Hepatocyte (in vitro differentiated cells): Measurements from ENCODE around the gene TEX101. TPM values are rescaled to one million over a fixed set of nuclear protein-coding genes. Genes with fewer than 3 reads are reported as not detected.

Source experiments
- DNase-seq: peaks from one replicate; pipeline ENCODE4 v3.0.0-alpha.2; 2016; ENCODE audit warnings: low spot score
- H2AFZ ChIP-seq: fragments of 200-600 bp; sonication (generic); 2 replicates; pipeline ENCODE4 v1.6.0; 2016; ENCODE audit warnings: antibody characterized with exemption, mild to moderate bottlenecking
- H3K27ac ChIP-seq: fragments of 200-600 bp; sonication (generic); 2 replicates; pipeline ENCODE4 v1.5.1; 2016; ENCODE audit warnings: mild to moderate bottlenecking
- H3K27me3 ChIP-seq: fragments of 200-600 bp; sonication (generic); 2 replicates; pipeline ENCODE4 v1.6.1; 2016
- H3K36me3 ChIP-seq: fragments of 200-600 bp; sonication (generic); replicated peaks from 2 replicates; pipeline ENCODE4 v1.5.1; 2016; ENCODE audit warnings: low read depth; ENCODE audit not compliant: insufficient read depth
- H3K4me1 ChIP-seq: fragments of 200-600 bp; sonication (generic); 2 replicates; pipeline ENCODE4 v1.5.1; 2016; ENCODE audit warnings: mild to moderate bottlenecking, moderate library complexity; ENCODE audit not compliant: insufficient read depth
- H3K4me2 ChIP-seq: fragments of 200-600 bp; sonication (generic); 2 replicates; pipeline ENCODE4 v1.6.0; 2016
- H3K4me3 ChIP-seq: fragments of 200-600 bp; sonication (generic); 2 replicates; pipeline ENCODE4 v1.5.1; 2016; ENCODE audit warnings: mild to moderate bottlenecking
- H3K79me2 ChIP-seq: fragments of 200-600 bp; sonication (generic); 2 replicates; pipeline ENCODE4 v1.6.0; 2017; ENCODE audit warnings: mild to moderate bottlenecking
- H3K9me2 ChIP-seq: fragments of 200-600 bp; sonication (generic); replicated peaks from 2 replicates; pipeline ENCODE4 v1.6.0; 2017; ENCODE audit warnings: mild to moderate bottlenecking; ENCODE audit not compliant: insufficient read depth
- H3K9me3 ChIP-seq: fragments of 200-600 bp; sonication (generic); 2 replicates; pipeline ENCODE4 v1.5.1; 2016; ENCODE audit warnings: low read depth, mild to moderate bottlenecking
- H4K20me1 ChIP-seq: fragments of 200-600 bp; sonication (generic); 2 replicates; pipeline ENCODE4 v1.6.0; 2016; ENCODE audit warnings: mild to moderate bottlenecking; ENCODE audit not compliant: insufficient read depth, poor library complexity, severe bottlenecking
- EZH2 ChIP-seq: fragments of 200-600 bp; sonication (generic); IDR thresholded peaks from 2 replicates; pipeline ENCODE4 v1.6.1; 2016; ENCODE audit warnings: antibody characterized with exemption, mild to moderate bottlenecking, borderline replicate concordance
- EZH2phosphoT487 ChIP-seq: fragments of 200-600 bp; sonication (generic); IDR thresholded peaks from one replicate; pipeline ENCODE4 v1.6.1; 2018; ENCODE audit warnings: antibody characterized with exemption, mild to moderate bottlenecking, low read depth, moderate library complexity; ENCODE audit not compliant: unreplicated experiment, severe bottlenecking
- WGBS: methylation state at CpG from one replicate; pipeline ENCODE4 v1.1.6; 2016; ENCODE audit warnings: low lambda C conversion rate; ENCODE audit errors: missing lambda C conversion rate; 5-methylcytosine and 5-hydroxymethylcytosine counted together
- polyA plus RNA-seq: library from polyadenylated mRNA; unstranded; fragments of >200 nt; fragmentation: Nextera tagmentation; extraction: Ambion mirVana; gene quantifications from 2 replicates; pipeline ENCODE4 v1.2.1, GENCODE V29; 2016
- total RNA-seq: library from RNA; depleted of rRNA; stranded (reverse); fragments of >200 nt; gene quantifications from 2 replicates; pipeline ENCODE4 v1.2.3, GENCODE V29; 2014
- TF ChIP-seq, protein P1 (sequence below): fragments of 200-600 bp; sonication (generic); IDR thresholded peaks from 2 replicates; pipeline ENCODE4 v1.5.1; 2016; ENCODE audit warnings: antibody characterized with exemption, mild to moderate bottlenecking; ENCODE audit not compliant: poor library complexity

Gene TEX101
- total and polyA plus RNA-seq, 2 experiments from 2014 or later, result not detected

DNA sequence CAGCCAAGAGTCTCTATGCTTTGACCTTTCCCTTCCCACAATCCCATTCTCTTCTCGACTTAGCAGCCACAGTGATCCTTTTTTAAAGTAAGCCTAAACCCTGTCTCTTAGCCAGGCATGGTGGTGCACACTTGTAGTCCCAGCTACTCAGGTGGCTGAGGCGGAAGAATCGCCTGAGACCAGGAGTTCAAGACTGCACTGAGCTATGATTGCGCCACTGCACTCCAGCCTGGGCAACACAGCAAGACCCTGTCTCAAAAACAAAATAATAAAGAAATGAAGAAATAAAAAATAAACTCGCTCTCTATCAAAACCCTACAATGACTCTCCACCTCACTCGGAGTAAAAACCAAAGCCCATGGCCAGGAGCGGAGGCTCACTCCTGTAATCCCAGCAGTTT is 14.7 kb downstream of the TEX101 start:
- Histone ChIP-seq H3K4me3 (no peak overlapping the region), H4K20me1 (no peaks in the 10 kb centered on the region), H3K9me2 (no peaks in the 10 kb centered on the region), H3K4me1 (no peaks in the 10 kb centered on the region), H3K36me3 (no peaks in the 10 kb centered on the region), H3K4me2 (no peak overlapping the region), H3K27me3 (no peaks in the 10 kb centered on the region), H3K79me2 (no peaks in the 10 kb centered on the region), H3K9me3 (no peaks in the 10 kb centered on the region), H3K27ac (no peak overlapping the region), H2AFZ (no peak overlapping the region)
- TF ChIP-seq EZH2phosphoT487 (no peak), EZH2 (no peak)
- TF ChIP-seq, protein P1, sequence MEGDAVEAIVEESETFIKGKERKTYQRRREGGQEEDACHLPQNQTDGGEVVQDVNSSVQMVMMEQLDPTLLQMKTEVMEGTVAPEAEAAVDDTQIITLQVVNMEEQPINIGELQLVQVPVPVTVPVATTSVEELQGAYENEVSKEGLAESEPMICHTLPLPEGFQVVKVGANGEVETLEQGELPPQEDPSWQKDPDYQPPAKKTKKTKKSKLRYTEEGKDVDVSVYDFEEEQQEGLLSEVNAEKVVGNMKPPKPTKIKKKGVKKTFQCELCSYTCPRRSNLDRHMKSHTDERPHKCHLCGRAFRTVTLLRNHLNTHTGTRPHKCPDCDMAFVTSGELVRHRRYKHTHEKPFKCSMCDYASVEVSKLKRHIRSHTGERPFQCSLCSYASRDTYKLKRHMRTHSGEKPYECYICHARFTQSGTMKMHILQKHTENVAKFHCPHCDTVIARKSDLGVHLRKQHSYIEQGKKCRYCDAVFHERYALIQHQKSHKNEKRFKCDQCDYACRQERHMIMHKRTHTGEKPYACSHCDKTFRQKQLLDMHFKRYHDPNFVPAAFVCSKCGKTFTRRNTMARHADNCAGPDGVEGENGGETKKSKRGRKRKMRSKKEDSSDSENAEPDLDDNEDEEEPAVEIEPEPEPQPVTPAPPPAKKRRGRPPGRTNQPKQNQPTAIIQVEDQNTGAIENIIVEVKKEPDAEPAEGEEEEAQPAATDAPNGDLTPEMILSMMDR, result no peak
- 94% methylated on average over 7 of the region's 7 CpGs for WGBS
- no peak for DNase-seq

DNA sequence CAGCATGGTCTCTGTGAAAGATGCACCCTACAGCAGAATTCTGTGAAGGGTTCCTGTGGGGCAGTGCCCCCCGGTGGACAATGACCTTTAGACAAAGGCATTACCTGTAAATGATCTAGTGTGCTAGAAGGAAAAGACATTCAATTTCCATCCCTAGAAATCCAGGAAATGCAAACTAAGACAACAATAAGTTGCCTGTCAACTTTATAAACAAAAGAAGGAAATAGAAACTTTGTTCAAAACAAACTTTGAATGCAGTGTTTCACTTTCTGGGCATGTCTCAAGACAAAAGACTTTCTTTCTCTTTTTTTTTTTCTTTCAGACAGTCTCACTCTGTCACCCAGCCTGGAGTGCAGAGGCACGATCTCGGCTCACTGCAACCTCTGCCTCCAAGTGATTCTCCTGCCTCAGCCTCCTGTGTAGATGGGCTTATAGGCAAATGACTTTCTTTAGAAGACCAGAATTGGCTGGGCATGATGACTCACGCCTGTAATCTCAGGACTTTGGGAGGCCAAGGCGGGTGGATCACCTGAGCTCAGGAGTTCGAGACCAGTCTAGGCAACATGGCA is 15.5 kb downstream of the TEX101 start:
- Histone ChIP-seq H3K27ac (peak overlapping the region; percentile 35), H3K4me2 (no peak overlapping the region), H3K36me3 (no peaks in the 10 kb centered on the region), H2AFZ (no peak overlapping the region), H3K79me2 (no peaks in the 10 kb centered on the region), H3K9me2 (no peaks in the 10 kb centered on the region), H3K4me3 (no peak overlapping the region), H3K27me3 (no peaks in the 10 kb centered on the region), H3K4me1 (no peaks in the 10 kb centered on the region), H3K9me3 (no peaks in the 10 kb centered on the region), H4K20me1 (no peaks in the 10 kb centered on the region)
- no peak for TF ChIP-seq EZH2
- TF ChIP-seq, protein P1, result no peak
- TF ChIP-seq EZH2phosphoT487, result no peak
- peak; percentile 31 for DNase-seq
- whole genome bisulfite sequencing, result 55% methylated on average over 6 of the region's 6 CpGs

GRCh38 chr19:43430976-43431375 is 16.3 kb downstream of the TEX101 start:
- DNase-seq, result no peak
- no peak overlapping the region for H3K4me2 ChIP-seq
- TF ChIP-seq EZH2 (no peak), EZH2phosphoT487 (no peak)
- TF ChIP-seq, protein P1, result no peak
- H2AFZ ChIP-seq, result no peak overlapping the region
- H3K4me1 ChIP-seq, result no peaks in the 10 kb centered on the region
- 84% methylated on average over 9 of the region's 9 CpGs for WGBS
- no peak overlapping the region for H3K4me3 ChIP-seq
- H3K9me3 ChIP-seq, result no peaks in the 10 kb centered on the region
- H3K36me3 ChIP-seq, result no peaks in the 10 kb centered on the region
- H4K20me1 ChIP-seq, result no peaks in the 10 kb centered on the region
- no peaks in the 10 kb centered on the region for H3K27me3 ChIP-seq
- H3K9me2 ChIP-seq, result no peaks in the 10 kb centered on the region
- H3K27ac ChIP-seq, result no peak overlapping the region
- no peaks in the 10 kb centered on the region for H3K79me2 ChIP-seq

DNA sequence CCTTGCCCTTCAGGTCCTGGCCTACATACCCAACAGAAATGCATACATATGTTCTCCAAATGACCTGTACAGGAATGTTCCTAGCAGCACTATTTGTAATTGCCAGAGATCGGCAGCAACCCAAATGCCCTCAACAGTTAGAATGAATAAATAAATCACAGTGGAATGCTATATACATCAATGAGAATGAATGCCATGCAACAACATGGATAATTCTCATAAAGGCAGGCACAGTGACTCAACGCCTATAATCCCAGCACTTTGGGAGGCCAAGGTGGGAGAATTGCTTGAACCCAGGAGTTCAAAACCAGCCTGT is 18.6 kb downstream of the TEX101 start:
- Histone ChIP-seq H3K27ac (no peak overlapping the region), H3K4me2 (no peak overlapping the region), H3K27me3 (no peaks in the 10 kb centered on the region), H3K4me1 (no peaks in the 10 kb centered on the region), H3K4me3 (no peak overlapping the region), H3K9me2 (no peaks in the 10 kb centered on the region), H3K36me3 (no peaks in the 10 kb centered on the region), H3K79me2 (no peaks in the 10 kb centered on the region), H3K9me3 (no peaks in the 10 kb centered on the region), H4K20me1 (no peaks in the 10 kb centered on the region), H2AFZ (no peak overlapping the region)
- TF ChIP-seq, protein P1, result no peak
- TF ChIP-seq EZH2 (no peak), EZH2phosphoT487 (no peak)
- no peak for DNase-seq
- WGBS, result 69% methylated on average over 2 of the region's 2 CpGs
